ENCODE data around the gene LAMB4.

DNA sequence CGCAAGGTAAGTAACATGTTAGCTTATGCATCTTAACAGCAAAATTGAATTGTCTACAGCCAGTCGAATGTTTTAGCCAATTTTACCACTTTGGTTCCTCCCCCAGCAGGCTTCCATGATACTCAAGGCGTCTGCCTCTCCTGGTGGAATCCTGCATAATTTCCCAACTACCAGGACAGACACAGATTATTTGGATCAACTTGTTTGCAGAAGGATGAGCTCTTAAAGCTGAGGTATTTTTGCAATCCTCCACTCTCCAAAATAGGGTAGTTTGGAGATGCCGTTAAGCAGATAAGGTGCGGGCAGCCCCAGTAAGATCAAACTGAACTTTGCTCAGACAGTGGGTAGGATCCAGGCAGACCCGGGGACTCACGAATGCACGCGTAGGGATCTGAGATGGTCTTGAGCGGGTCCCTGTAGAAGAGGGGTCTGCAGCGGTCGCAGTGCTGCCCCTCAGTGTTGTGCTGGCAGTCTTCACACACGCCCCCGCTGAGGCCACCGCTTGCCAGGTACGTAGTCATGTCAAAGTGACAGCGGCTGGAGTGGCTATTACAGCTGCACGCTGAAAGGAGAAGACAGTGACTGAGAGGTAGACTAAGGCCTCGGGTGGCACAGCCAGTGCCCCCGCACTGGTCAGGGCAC is 27.4 kb downstream of the LAMB4 start:
- TF ChIP-seq CTCF (IDR thresholded peaks at IDR 0.05; ENCODE audit: insufficient read depth, low read length) (no peak), POLR2AphosphoS5 (IDR thresholded peaks at IDR 0.05; ENCODE audit: low read depth) (no peak), REST (IDR thresholded peaks at IDR 0.05; ENCODE audit: insufficient replicate concordance, low read depth) (no peak)
